GM18858 (cell line): ENCODE results near the gene HEATR5A.
"Not testable (repeated sequence)": the region's sequence is repeated elsewhere in the genome, so short reads cannot be mapped to it uniquely, and the experiment has no call there.

ENCODE experiments used
- ATAC-seq: cut with Tn5 transposase; IDR thresholded peaks from one replicate; pipeline ENCODE4 v1.9.1; 2021; ENCODE audit not compliant: unreplicated experiment

Gene HEATR5A

GRCh38 chr14:31336646-31337045 lies 83.7 kb downstream of the HEATR5A start:
- no peak for ATAC-seq

DNA sequence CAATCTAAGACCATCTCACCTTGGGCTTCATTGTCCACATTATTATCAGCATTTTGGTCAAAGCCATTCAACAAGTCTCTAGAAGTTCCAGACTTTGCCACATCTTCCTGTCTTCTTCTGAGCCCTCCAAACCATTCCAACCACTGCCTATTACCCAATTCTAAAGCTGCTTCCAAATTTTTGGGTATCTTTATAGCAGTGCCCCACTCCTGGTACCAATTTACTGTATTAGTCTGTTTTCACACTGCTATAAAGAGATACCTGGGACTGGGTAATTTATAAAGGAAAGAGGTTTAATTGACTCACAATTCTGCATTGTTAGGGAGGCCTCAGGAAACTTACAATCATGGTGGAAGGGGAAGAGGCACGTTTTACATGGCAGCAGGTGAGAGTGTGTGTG lies 89.0 kb downstream of the HEATR5A start:
- ATAC-seq: not testable (repeated sequence)

GRCh38 chr14:31329876-31330521 lies 90.4 kb downstream of the HEATR5A start:
- not testable (repeated sequence) for ATAC-seq

DNA sequence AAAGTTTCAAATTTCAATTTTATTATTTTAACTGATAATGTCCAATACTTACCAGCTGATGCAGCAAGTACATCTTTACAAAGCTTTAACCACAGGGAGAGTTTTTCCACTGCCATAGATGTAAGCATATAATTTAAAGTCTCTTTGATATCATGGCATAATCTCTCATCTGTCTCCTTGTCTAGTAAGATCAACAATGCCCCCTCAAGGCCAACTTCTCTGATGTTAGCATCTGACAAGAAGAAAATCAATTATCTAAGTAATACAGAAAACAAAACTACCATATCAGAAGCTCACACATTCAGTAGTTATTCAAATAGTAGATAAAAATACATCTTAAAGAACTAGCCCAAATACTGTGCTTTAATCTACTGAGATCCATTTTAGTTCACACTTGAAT lies 94.2 kb downstream of the HEATR5A start:
- ATAC-seq: no peak

GRCh38 chr14:31323419-31323818 lies 96.9 kb downstream of the HEATR5A start:
- ATAC-seq: no peak

DNA sequence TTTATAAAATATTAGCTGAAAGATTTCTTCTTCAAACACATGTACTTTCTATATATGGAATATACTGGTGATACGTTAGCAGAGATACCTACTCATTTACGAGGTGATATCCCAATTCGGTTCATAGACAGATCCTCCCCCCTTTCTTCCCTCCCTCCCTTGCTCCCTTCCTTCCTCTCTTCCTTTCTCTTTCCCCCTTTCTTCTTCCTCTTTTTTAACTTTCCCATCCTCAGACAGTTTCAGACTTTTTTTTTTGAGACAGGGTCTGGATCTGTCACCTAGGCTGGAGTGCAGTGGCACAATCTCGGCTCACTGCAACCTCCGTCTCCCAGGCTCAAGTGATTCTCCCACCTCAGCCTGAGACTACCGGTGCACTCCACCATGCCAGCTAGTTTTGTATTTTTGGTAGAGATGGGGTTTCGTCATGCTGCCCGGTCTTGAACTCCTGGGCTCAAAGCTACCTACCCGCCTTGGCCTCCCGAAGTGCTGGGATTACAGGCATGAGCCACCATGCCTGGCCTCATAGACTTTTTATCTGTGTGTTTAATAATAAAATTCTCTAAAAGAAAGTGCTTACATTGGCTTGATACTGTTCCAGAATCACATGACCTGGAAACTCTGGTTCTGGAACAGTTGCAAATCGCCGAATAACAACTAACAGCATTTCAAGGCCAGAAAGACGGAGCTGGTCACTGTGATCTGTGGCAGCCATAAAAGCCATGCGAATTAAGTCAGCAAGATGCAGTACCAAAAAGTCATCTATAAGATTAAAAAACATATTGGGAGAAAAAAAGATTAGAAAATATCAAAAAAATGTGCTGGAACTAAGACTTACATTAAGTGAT lies 99.2 kb downstream of the HEATR5A start:
- no peak for ATAC-seq

DNA sequence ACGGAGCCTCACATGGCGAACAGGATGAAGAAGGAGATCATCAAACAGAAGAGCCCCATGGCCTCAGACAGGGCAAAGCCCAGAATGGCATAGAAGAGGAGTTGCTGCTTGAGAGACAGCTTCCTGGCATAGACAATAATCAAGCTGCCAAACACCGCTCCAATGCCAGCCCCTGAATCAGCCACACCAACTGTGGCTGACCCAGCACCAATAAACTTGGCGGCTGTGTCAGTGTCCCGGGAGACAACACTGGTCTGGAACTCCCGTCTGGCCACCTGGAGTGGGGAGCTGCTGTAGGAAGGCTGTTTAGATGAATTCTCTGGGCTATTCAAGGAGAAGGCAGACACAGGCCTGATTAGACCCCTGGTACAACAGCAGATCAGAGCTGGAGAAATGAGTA lies 100.1 kb downstream of the HEATR5A start:
- ATAC-seq: no peak

- no peak for ATAC-seq
These were observed 100.6 kb downstream of the HEATR5A start for GRCh38 chr14:31319701-31320100.

GRCh38 chr14:31312934-31313333 lies 107.4 kb downstream of the HEATR5A start:
- no peak for ATAC-seq

DNA sequence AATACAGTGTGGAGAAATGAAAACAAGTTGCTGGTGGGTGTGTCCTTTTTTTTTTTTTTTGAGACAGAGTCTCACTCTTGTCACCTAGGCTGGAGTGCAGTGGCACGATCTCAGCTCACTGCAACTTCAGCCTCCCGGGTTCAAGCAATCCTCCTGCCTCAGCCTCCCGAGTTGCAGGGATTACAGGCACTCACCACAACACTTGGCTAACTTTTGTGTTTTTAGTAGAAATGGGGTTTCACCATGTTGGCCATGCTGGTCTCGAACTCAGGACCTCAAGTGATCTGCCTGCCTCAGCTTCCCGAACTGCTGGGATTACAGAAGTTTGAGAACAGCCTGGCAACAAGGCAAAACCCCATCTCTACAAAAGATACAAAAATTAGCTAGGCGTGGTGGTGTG lies 108.0 kb downstream of the HEATR5A start:
- not testable (repeated sequence) for ATAC-seq

DNA sequence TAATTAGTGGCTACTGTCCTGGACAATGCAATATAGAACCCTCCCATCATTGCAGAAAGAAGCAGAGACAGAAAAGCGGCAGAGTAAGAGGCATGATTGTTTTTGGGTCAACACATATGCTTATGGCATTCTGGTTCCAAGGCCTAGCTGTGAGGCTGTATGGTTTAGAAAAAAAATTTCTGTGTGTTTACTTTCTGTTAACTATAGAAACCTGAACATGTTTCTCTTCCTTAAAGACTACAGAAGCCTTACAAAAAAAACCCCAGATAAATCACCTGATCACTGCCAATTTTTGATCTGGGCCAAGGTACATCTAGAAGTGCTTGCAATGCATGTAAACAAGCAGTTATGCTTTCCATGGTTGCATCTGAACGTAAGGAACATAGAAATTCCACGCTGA lies 112.7 kb downstream of the HEATR5A start:
- ATAC-seq: peak; percentile 46

DNA sequence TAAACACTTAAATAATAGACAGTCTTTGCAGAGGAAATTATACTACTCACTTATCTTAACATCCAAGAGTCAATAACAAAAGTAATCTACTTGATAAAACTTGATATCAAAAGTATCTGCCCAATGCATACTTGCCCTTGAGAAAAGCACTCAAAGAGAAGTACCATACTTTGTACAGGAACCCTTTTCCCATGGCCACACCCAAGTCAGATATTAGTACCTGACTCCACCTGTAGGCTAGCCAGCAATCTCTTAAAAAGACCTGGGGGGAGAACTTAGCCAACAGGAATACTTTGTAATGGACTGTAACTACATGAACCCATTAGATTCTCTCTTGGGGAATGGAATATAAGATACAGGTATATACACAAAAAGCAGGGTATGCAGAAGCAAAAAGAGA lies 113.2 kb downstream of the HEATR5A start:
- ATAC-seq: no peak

- no peak for ATAC-seq
These were observed 116.7 kb downstream of the HEATR5A start for GRCh38 chr14:31303654-31304053.

GRCh38 chr14:31300883-31301282 lies 119.5 kb downstream of the HEATR5A start:
- no peak for ATAC-seq

- ATAC-seq: no peak
These were observed 120.1 kb downstream of the HEATR5A start for GRCh38 chr14:31300296-31300695.

DNA sequence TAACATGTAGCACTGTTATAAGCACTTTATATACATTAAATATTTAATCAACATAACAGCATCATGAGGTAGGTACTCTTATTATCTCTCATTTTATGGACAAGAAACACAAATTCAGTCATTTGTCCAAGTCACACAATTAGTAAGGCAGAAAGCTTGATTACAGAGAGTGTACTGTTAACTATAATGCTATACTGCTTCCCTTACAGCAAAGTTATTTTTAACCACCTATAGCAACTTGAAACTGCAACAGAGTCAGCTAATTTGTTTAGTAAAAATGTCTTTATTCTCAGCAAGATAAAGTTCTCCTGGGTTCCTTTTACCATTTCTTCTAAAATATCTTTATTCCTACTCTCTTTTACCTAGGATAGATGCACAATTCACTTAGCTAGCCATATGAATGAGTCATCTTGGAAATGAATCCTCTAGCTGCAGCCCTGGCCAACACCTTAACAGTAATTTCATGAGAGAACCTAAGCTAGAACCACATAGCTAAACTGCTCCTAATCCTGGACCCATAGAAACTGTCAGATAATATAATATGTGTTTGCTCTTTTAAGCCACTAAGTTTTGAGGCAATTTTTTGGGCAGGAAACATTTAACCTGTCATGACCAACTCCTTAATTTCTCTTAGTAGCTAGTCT lies 122.5 kb downstream of the HEATR5A start:
- peak; percentile 86 for ATAC-seq

- no peak for ATAC-seq
These were observed 123.2 kb downstream of the HEATR5A start for GRCh38 chr14:31297112-31297511.

- ATAC-seq: no peak
These were observed 125.5 kb downstream of the HEATR5A start for GRCh38 chr14:31294746-31295405.

DNA sequence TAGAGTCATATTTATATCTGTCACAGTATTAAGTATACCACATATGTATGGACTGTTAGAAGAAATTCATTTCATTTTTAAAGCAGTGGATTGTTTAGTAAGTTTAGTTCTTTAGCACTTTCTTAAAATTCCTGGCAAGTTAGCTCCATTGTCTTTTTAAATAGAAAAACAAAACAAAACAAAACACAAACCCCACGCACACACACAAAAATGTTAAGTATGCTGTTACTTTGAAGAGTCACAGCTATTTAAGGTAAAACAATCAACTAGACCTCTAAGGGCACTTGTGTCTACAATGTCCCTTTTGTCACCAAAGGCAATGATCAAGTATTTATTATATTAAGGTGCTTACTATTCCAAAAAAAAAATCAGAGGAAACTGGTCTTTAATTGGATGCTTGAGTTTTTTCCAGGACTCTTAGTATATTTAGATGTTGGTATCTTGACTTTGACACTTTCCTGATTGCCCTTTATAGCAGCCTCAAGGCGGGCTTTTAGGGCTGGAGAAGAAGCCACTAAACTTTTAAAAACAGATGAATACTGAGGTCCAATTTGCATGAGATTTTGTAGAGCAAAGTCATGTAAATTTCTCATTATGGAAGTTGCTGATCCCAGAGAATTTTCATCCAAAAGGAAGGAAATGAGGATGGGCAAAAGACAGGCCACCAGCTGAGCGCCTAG lies 127.3 kb downstream of the HEATR5A start:
- no peak for ATAC-seq

GRCh38 chr14:31291210-31291609 lies 129.1 kb downstream of the HEATR5A start:
- ATAC-seq: no peak
